NCI-H146 treated with DMSO at 0.1 percent for 48 hours (cell line): ENCODE measurements around the gene GPC3.
"Not testable (repeated sequence)": the region's sequence is repeated elsewhere in the genome, so short reads cannot be mapped to it uniquely, and the experiment has no call there.

ENCODE experiments used
- DNase-seq: peaks from one replicate; lab custom pipeline; 2025; ENCODE audit not compliant: unreplicated experiment; lab: John Stamatoyannopoulos, UW

Gene GPC3

DNA sequence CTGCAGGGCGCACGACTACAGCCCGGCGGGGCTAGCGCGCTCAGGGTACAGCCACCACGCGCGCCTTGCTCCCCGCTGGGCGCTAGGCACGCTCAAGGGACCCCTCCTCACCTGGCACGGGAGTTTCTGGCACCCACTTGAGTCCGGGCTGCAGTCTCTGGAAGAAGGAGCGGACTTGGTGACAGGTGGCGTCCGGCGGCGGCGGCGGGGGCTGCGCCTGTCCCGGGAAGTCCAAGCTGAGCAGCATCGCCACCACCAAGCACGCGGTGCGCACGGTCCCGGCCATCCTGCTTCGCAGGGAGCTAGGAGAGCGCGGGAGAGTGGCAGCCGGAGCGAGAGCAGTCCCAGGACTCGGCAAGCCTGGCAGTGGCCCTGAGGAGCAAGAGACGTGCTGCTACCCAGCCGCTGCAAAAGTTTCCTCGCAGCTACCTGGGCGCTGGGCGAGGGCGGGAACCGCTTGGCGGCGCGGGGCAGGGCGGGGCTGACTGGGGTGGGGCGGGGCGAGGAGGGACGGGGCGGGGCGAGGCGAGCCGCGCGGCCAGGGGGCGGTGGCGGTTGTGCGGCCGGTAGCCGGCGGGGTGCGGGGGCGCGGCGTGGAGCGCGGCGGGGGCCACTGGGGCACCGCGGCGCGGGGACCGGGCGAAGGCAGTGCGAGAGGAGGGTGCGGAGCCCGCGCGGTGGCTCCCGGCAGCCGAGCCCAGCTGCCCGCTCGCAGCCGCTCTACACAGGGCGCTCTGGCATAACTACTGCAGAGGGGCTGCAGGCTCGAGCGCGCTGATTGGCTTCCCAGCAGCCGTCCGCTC is at the start of gene GPC3:
Gene GPC3 (minus strand): TSS at position 431 of the 803 bp plus-strand sequence.
- DNase-seq, result no peak

DNA sequence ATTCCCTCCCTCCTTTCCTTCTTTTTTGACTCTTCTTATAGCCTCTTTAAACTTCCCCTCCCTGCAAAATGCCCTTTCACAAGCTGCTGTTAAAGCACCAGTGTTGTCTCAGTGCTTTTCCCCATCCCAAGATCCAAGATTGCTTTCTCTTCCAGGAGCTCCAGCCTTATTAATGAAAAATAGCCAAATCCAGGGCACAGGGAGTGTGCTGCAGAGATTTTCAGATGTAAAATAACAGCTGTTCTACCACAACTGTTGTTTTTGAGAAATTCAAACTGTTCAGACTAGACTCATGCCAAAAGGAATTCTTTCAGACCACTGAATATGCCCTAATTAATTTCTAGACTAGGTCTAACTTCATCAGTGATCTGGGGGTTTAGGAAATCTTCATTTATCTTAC is 47.0 kb upstream of the GPC3 start:
- no peak for DNase-seq

DNA sequence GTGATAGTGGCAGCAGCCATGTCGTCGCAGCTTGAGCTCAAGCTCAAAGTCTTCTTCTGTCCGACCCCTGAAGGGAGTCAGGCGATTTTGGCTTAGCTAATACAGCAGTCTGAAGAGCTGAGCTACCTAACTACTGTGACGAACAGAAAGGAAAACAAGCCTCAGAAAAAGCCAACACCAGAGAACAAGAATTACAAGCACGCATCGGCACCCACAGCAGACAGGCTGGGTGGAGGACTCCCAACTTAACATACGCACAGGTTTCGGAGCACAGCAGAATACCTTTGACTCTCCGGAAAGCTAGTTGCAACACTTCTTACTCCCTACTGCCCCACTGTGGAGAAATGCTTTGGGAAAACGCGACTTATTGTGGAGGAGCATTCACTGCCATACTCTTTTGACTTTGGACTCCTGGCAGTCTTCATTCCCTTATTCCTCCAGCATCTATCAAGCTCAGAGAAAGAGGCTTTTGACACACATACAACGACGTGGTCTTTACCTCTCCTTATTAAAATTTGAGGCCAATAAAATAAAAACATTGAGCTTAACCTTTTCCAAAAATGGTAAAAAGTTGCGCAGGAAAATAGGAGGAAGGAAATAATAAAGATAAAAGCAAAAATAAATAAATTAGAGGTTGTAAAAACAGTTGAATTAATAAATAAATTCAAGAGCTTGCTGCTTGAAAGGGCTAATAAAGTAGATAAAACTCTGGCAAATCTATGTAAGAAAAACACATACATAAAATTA is 41.3 kb upstream of the GPC3 start:
- no peak for DNase-seq

DNA sequence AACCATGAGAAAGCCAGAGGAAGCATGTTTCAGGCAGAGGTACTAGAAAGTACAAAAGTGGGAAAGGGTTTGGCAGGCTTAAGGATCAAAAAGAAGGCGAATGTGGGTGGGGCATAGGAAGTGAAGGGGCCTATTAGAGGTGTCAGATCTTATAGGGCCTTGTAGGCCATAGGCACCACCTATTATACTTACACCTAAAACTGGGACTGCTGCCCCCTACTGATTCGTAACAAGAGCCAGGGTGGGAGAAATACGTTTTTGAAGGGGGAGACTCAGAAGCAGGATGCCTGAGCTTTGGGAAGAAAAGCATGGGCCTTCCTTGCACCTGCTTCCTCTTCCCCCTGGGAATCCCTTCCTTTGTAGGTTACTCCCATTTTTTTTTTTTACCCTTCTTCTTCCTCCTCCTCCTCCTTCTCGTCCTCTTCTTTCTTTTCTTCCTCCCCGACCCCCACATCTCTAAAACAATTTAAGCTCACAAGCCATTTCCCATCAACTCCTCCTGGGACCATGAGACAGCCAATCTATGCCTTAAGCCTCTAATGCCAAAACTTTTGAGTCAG is 40.7 kb upstream of the GPC3 start:
- no peak for DNase-seq

DNA sequence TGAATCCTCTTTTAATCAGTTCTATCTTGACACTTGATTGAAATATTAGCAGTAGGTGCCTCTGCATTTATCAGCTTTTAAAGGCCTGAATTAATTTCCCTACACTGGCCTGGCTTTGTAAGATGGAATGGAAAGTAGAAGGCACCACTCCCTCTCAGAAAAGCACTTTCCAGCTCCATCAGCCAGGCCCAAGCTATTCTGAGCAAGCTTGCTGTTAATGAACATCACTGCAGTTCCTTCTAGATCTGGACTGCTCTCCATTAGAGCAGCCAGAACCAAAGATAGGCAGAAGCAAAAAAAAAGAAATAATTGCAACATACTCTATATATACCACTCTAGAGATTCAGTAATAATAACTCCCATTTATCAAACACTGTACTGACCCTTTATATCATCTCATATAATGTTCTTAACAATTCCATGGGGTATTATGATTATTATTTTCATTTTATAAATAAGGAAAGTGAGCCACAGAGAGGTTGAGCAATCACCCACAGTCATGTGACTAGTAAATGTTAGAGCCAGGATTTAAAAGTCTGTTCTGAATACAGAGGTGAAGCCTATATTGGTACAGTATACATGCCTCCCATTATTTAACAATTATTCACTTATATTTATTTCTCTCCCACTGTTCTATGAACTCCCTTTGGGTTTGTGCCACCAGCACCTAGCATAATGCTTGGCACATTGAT is 39.4 kb upstream of the GPC3 start:
- no peak for DNase-seq

DNA sequence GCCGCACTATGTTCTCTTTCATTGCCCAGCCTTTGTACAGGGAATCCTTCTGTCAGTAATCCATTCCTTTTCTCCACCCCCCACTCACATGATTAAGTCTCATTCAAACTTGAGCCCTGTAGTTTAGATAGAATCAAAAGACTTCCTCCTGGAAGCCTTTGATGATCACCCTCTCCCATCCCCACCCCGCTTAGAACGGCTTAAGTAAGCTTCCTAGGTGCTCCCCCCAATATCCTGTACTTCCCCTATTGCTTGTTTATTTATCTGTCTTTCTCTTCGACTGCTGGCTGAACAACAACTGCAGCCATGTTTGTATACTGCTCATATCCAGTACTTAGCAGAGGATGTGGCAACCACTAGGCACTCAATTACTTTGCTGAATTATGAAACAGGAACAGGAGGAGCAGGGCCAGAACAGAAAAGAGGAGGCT is 38.5 kb upstream of the GPC3 start:
- no peak for DNase-seq

DNA sequence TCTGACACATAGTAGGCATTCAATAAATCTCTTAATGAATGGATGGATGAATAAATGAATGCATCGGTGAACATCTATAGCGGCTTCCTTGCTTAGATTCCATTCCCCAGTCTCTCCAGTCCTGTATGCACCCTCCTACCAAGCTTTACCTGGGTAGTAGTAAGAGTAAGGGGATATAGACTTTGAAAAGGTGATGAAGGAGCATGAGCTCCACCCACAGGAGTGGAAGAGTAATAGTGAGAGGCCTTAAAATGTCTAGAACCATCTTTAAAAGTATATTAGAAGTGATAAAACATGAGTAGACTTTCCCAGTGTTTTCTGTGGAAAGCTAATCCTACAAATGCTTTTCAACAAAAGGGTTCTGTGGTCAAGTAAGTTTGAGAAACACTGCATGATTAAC is 35.5 kb upstream of the GPC3 start:
- no peak for DNase-seq

DNA sequence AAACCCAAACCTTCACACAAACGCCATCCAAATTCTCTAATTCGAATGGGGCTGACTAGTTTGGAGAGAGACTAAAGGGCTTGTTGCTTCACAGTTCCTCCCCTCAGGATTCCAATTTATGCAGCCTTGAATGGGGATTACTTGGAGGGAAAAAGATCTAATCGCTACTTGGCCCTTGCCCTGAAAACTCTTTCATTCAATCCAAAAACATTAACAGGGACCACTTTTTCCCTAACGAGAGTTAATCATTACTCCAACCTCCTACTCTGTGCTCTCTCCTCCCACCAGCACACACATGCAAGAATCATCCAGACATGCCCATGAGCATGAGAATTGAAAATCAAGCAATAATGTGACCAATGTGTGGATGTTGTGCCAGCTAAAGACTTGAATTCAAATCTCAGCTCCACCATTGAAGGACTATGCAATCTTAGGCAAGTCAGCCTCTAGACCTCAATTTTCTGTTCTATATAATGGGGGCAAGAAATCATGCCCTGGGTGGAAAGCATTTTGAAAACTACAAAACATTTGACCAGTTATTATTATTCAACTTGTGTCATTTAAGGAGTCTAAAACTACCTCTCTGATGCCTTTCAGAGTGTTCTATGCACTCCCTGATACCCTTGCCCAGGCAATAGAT is 34.3 kb upstream of the GPC3 start:
- no peak for DNase-seq

DNA sequence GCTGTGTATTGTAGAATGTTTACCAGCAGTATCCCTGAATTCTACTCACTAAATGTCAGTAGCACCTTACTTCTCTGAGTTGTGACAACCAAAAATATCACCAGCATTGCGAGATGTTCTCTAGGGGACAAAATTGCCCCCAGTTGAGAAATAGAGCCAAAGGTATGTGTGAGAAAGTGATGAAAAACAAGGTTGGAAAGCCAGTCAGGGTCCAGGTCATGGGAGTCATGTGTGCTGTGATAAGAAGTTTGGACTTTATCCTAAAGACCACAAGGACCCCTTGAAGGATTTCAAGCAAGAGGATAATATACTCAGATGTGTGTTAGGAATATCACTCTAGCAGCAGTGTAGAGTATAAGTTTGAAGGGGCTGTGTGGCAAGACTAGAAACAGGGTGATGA is 30.9 kb upstream of the GPC3 start:
- DNase-seq, result not testable (repeated sequence)

DNA sequence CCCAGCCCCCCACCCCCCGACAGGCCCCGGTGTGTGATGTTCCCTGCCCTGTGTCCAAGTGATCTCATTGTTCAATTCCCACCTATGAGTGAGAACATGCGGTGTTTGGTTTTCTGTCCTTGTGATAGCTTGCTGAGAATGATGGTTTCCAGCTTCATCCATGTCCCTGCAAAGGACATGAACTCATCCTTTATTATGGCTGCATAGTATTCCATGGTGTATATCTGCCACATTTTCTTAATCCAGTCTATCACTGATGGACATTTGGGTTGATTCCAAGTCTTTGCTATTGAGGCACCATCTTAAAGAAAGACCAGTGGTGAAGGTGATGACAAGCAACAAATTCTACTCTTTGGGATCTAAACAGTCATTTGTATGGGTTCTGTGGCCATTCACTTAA is 30.1 kb upstream of the GPC3 start:
- DNase-seq, result not testable (repeated sequence)

DNA sequence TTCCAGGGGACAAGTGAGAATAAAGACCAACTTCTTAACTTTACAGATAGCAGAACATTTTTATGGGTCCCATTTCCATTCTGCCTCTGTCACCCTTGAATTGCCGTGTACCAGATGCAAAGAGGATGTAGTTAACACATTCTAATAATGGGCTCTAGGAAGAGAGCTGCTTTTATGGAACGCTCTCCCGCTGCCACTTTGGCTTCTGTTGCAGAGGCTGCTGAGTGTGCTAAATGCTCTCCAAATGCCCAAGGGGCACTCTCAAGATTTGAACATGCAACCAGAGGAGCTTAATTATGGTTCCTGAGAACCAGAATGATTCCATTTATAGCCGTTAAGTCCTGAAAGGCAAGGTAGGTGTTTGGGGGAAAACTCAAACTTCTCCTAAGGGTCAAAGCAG is 28.1 kb upstream of the GPC3 start:
- no peak for DNase-seq

DNA sequence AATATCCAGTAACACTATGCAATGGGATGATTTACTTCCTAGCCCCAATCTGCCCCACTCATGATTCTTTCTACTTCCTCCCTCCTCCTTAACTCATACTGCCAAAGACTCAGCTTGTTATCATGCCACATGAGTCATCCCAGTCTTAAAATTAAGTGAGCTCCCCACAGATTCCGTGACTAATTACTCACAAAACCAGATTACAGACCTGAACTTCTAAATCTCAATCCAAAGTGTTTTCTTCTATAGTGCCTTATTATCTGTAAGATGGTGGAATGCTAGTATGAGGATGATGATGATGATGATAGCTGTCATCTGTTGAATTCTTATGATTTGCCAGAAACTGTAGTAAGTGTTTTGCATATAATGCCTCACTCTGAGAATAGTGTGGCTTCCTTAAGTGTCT is 27.7 kb upstream of the GPC3 start:
- no peak for DNase-seq

DNA sequence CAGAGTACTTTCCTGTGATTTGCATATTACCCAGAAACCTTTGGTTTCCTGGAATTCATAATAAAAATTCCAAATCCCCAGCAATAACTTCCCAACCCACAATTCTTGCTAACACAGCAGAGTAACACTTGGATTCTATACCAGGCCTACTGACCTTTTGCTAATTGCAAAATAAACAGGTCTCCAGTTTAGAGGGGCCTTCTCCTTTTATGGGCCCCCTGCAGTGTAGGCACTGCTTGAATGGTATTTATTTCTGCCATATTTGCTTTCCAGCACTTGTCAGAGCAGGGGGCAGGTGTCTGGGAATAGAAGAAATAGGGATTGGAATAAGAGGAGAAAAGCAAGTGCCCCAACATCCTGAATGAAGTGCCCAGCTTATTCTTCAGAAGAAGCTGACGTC is 25.3 kb upstream of the GPC3 start:
- DNase-seq, result no peak

DNA sequence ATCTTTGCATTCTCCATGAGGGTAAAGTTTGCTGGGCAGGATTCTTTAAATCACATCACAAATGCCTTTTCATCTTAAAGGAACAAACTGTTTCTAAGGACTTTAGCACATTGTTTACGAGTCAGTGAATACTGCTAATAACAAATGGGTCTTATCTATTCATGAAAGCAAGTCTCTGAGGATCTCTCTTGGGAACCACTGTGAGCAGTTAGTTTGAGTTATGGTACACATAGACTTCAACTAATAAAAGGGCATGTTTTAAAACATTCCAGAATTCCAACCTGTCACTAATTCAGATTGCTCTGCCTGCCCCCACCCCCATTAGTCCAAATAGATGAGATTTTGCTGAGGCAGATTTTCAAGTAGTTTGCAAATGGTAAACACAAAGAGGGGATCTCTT is 22.3 kb upstream of the GPC3 start:
- DNase-seq, result no peak

DNA sequence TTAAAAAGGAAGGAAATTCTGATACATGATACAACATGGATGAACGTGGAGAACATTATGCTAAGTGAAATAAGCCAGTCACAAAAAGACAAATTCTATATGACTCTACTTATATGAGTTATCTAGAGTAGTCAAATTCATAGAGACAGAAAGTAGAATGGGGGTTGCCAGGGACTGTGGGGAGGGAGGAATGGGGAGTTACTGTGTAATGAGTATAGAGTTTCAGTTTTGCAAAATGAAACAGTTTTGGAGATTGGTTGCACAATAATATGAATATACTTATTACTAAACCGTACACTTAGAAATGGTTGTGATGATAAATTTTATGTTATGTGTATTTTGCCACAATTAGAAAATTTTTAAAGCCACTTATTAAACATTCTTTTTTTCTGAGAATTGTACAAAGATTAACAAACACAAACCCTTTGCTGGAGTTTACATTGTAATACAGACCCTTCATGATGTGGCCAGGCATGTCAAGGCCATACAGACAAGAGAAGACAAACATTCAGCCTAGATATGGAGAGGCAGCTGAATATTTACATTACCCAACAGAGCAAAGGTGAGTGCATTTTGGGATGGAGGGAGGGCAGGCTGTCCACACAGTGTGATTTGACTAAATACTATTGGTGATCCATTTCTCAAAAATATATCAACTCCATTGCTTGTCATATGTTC is 21.2 kb upstream of the GPC3 start:
- no peak for DNase-seq

DNA sequence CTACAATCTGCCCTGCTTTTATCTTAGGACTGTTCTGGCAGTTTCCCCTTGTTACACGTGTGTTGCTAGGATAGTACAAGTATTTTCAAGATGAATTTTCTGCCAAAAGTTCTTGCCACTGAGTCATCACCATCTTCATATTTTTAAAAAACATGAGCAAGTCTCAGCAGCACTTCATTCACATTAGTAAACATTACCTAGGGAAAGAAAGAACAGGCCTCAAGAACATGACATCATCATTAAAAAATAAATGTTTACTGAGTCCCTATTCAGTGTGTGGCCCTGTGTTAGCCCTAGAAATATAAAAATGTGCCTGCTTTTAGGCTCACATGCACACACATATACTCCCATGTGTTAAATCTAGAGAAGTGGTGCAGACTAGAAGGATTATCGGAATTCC is 18.7 kb upstream of the GPC3 start:
- no peak for DNase-seq

DNA sequence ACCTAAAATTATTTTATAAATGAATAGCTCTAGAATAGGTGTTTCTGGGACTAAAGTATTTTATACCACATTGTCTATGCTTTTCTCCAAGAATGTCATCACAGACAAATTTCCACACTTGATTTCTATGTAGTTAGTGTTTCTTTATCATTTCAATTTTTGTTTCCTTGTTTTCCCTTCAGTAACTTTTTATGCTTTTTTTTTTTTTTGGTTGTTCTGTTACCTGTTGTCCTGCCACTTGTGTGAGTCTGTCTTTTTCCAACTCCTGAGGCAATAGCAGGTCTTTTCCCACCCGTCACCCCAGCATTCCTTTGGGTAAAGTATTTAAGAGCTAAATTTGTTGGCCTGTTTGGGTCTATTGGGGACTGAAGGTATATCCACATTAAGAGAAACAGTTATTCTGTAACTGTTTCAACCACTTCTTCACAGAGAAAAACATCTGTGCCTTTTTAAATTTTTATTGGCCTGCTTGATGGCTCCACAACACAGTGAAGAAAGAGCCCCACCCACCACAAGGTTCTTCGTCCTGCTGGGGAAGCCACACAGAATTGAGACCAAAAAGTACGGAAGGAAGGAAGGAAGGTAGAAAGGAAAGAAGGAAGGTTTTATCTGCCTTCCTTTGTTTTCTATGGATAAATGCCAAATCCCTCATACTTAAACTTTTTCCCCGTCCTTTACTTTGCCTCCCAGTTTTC is 17.7 kb upstream of the GPC3 start:
- no peak for DNase-seq

DNA sequence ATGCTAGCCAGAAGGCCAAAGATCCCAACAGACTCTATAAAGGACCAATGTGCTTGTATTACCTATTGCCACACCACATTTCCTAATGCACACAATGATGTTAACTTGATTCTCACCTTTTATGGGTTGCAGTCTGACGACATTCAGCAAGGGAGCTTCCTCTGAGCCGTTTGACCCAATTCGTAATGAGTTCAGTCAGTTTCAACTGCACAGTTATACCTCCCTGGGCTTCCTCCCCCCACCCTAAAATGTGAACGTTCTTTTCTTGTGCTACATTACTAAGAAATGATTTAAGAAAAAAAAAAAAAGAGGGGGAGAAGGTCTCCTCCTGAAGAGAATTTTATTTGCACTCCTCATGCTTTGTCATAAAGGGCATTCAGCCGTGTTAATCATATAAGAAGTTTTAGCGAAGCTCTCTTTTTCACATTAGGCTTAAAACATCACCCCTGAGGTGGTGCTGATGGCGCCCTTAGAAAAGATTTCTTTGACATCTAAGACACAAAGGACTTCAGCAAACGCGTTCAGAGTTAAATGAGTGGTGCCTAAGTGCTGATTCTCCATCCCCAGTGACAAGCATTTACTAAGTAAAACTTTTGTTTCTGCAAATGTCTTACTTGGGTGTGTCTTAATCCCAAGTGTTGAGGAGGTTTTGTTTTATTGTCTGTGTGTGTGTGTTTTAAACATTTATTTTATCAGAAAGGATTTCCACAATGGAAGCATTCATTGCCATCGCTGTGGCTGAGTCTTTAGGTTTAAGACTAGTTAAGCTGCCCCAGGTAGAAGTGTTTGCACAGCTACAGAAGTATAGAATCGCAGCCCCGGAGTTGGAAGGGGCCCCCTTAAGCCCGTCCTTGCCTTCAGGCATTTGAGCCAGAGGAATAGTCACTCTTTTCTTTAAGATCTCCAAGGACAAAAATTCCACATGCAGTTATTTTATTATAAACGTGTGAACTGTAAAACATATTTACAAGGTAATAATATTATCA is 15.2 kb upstream of the GPC3 start:
- DNase-seq, result no peak
